PC-9 (cell line): Measurements from ENCODE around the gene CTIF. TPM values are rescaled to one million over a fixed set of nuclear protein-coding genes. Genes with fewer than 3 reads are reported as not detected.

Experiments
- BruUV-seq: library from RNA; stranded (reverse); fragments of 400-500 nt; replicated peaks from 2 replicates; lab custom pipeline; 2021; lab: Mats Ljungman, UMichigan
- CTCF ChIA-PET: fragments of 300-600 bp; sonication (Branson Sonifier 250); formaldehyde crosslinking; loops from one replicate; lab custom pipeline; 2022; ENCODE audit warnings: antibody characterized with exemption; lab: Charles Lee
- POLR2A ChIA-PET: fragments of 300-600 bp; sonication (Branson Sonifier 250); formaldehyde crosslinking; loops from one replicate; lab custom pipeline; 2022; ENCODE audit warnings: antibody characterized with exemption; ENCODE audit not compliant: unreplicated experiment; lab: Charles Lee
- DNase-seq, 2 experiments: peaks; one replicate each; pipeline versions ENCODE4 v3.0.0 to v3.0.0-alpha.2; 2015 to 2022; ENCODE audit warnings: mixed read lengths in 1 of 2
- H2AFZ ChIP-seq: fragments of 200-600 bp; sonication (generic); 2 replicates; pipeline ENCODE4 v1.8.1; 2017; ENCODE audit warnings: antibody characterized with exemption
- H3F3A ChIP-seq: fragments of 200-600 bp; sonication (generic); 2 replicates; pipeline ENCODE4 v1.8.1; 2017; ENCODE audit warnings: antibody characterized with exemption, mild to moderate bottlenecking, low read depth; ENCODE audit not compliant: insufficient read depth
- H3K27ac ChIP-seq: fragments of 200-600 bp; sonication (generic); 2 replicates; pipeline ENCODE4 v1.6.1; 2016; ENCODE audit warnings: mixed run types
- H3K27me3 ChIP-seq: fragments of 200-600 bp; sonication (generic); 2 replicates; pipeline ENCODE4 v1.6.1; 2016; ENCODE audit warnings: low read depth, mixed run types; ENCODE audit not compliant: insufficient read depth
- H3K36me3 ChIP-seq: fragments of 200-600 bp; sonication (generic); 2 replicates; pipeline ENCODE4 v1.6.1; 2016; ENCODE audit warnings: low read depth, mixed run types
- H3K4me1 ChIP-seq: fragments of 200-600 bp; sonication (generic); replicated peaks from 2 replicates; pipeline ENCODE4 v1.6.1; 2016; ENCODE audit warnings: mixed run types; ENCODE audit not compliant: insufficient read depth
- H3K4me2 ChIP-seq: fragments of 200-600 bp; sonication (generic); 2 replicates; pipeline ENCODE4 v1.6.1; 2017; ENCODE audit warnings: mixed run types
- H3K4me3 ChIP-seq: fragments of 200-600 bp; sonication (generic); 2 replicates; pipeline ENCODE4 v1.6.1; 2016; ENCODE audit warnings: mixed run types
- H3K79me2 ChIP-seq: fragments of 200-600 bp; sonication (generic); 2 replicates; pipeline ENCODE4 v1.6.1; 2017; ENCODE audit warnings: low read depth, mixed run types
- H3K9me2 ChIP-seq: fragments of 200-600 bp; sonication (generic); 2 replicates; pipeline ENCODE4 v1.8.1; 2017; ENCODE audit warnings: mild to moderate bottlenecking; ENCODE audit not compliant: insufficient read depth
- H3K9me3 ChIP-seq: fragments of 200-600 bp; sonication (generic); 2 replicates; pipeline ENCODE4 v1.8.1; 2016; ENCODE audit warnings: low read depth; ENCODE audit not compliant: insufficient read depth
- H4K20me1 ChIP-seq: fragments of 200-600 bp; sonication (generic); 2 replicates; pipeline ENCODE4 v1.8.1; 2017; ENCODE audit not compliant: insufficient read depth
- EZH2 ChIP-seq: fragments of 200-600 bp; sonication (generic); IDR thresholded peaks from 2 replicates; pipeline ENCODE4 v1.8.0; 2017; ENCODE audit warnings: antibody characterized with exemption, low read depth
- intact Hi-C: fragments of 100-400 bp; cut with micrococcal nuclease; formaldehyde crosslinking; loops from one replicate; pipeline ENCODE4 v1.10.0; 2022; ENCODE audit not compliant: unreplicated experiment
- total RNA-seq: library from RNA; stranded (reverse); gene quantifications from 2 replicates; pipeline ENCODE4 v1.2.3, GENCODE V29; 2021
- TF ChIP-seq, protein P1 (sequence below): fragments of 200-600 bp; sonication (generic); conservative IDR thresholded peaks from 2 replicates; pipeline ENCODE4 v1.6.1; 2017; ENCODE audit warnings: mixed run types, antibody characterized with exemption, mild to moderate bottlenecking, moderate library complexity

The CTIF gene
- total RNA-seq, 1 experiment from 2014 or later: 26.2 TPM

DNA sequence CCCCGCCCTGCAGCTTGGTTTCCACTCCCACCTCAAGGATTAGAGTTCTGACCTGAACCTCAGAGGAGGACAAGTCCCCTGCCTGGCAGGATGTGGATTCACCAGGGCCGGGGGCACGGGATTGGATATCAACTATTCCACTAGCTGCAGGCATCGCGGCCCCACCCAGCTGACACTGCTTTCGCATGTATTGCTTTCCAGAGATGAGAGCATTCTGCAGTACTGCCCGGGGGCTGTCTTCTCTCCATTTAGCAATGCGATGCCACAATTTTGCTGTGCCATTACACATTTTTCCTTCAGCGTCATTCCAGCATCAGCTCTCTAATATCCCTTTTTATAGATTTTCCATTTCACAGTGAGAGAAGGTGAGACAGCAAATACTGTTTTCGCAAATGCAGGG lies 42.0 kb downstream of the CTIF start:
- TF ChIP-seq EZH2: no peak
- TF ChIP-seq, protein P1, sequence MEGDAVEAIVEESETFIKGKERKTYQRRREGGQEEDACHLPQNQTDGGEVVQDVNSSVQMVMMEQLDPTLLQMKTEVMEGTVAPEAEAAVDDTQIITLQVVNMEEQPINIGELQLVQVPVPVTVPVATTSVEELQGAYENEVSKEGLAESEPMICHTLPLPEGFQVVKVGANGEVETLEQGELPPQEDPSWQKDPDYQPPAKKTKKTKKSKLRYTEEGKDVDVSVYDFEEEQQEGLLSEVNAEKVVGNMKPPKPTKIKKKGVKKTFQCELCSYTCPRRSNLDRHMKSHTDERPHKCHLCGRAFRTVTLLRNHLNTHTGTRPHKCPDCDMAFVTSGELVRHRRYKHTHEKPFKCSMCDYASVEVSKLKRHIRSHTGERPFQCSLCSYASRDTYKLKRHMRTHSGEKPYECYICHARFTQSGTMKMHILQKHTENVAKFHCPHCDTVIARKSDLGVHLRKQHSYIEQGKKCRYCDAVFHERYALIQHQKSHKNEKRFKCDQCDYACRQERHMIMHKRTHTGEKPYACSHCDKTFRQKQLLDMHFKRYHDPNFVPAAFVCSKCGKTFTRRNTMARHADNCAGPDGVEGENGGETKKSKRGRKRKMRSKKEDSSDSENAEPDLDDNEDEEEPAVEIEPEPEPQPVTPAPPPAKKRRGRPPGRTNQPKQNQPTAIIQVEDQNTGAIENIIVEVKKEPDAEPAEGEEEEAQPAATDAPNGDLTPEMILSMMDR: no peak
- ChIA-PET POLR2A (no interaction called here), CTCF (no interaction called here)
- Histone ChIP-seq H3K9me2 (no peaks in the 10 kb centered on the region), H3K4me1 (no peaks in the 10 kb centered on the region), H3K9me3 (no peaks in the 10 kb centered on the region), H3K4me3 (no peak overlapping the region), H3K27me3 (no peaks in the 10 kb centered on the region), H3K4me2 (no peak overlapping the region), H3F3A (no peaks in the 10 kb centered on the region), H3K27ac (no peak overlapping the region), H2AFZ (no peak overlapping the region), H3K79me2 (no peaks in the 10 kb centered on the region), H3K36me3 (no peaks in the 10 kb centered on the region), H4K20me1 (no peaks in the 10 kb centered on the region)
- BruUV-seq: no TSS peak
- intact Hi-C loops: no loop called here
- DNase-seq: no peak

DNA sequence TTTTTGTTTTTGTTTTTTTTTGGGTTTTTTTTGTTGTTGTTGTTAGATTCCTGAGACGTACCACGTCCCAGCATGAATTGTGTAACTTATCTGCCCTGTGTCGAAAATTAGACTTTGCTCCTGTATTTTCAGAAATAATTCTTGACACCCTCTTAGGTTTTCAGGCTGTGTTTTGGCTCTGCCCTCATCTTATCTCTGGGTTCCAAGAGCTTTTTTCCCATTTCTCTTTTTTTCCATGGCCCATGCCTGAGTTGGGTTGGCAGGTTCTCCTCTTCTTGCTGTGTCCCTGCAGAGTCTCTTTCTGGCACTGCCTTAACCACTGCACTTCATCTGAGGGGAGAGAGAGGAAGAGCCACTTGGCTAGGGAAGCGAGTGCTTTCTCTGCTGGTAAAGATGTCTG lies 42.4 kb downstream of the CTIF start:
- Histone ChIP-seq H3K27ac (no peak overlapping the region), H3K4me3 (no peak overlapping the region), H2AFZ (no peak overlapping the region), H3K9me3 (no peaks in the 10 kb centered on the region), H3F3A (no peaks in the 10 kb centered on the region), H3K79me2 (no peaks in the 10 kb centered on the region), H3K4me1 (no peaks in the 10 kb centered on the region), H4K20me1 (no peaks in the 10 kb centered on the region), H3K27me3 (no peaks in the 10 kb centered on the region), H3K4me2 (no peak overlapping the region), H3K36me3 (no peaks in the 10 kb centered on the region), H3K9me2 (no peaks in the 10 kb centered on the region)
- CTCF ChIA-PET: no interaction called here
- POLR2A ChIA-PET: no interaction called here
- TF ChIP-seq EZH2: no peak
- TF ChIP-seq, protein P1: no peak
- BruUV-seq: no TSS peak
- intact Hi-C loops: no loop called here
- no peak for DNase-seq

DNA sequence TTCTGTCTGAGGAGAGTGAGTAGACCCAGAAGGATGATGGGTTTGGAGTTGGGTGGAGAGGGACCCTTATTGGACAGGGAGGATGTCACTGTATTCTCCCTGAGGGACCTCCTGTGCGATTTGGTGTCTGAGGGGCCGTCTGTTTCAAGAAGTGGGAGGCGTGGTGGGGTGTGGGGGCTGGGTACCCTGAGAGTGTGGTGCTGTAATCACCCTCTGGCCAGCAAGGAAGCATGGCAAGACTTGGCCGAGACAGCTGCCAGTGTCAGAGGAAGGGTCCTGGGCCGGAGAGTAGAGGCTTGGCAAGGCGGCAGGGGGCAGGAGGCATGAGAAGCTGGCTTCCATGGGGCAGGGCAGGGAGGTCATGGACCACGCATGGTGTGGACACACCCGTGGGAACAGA lies 43.1 kb downstream of the CTIF start:
- intact Hi-C loops: no loop called here
- H4K20me1 ChIP-seq: no peaks in the 10 kb centered on the region
- no peak overlapping the region for H3K27ac ChIP-seq
- BruUV-seq: no TSS peak
- DNase-seq: no peak
- no peaks in the 10 kb centered on the region for H3K9me3 ChIP-seq
- CTCF ChIA-PET: no interaction called here
- H3K4me1 ChIP-seq: no peaks in the 10 kb centered on the region
- TF ChIP-seq EZH2: no peak
- TF ChIP-seq, protein P1: no peak
- no peaks in the 10 kb centered on the region for H3K9me2 ChIP-seq
- no peaks in the 10 kb centered on the region for H3K36me3 ChIP-seq
- no peaks in the 10 kb centered on the region for H3K79me2 ChIP-seq
- no peak overlapping the region for H3K4me3 ChIP-seq
- H3K4me2 ChIP-seq: no peak overlapping the region
- POLR2A ChIA-PET: no interaction called here
- no peak overlapping the region for H2AFZ ChIP-seq
- H3F3A ChIP-seq: no peaks in the 10 kb centered on the region
- no peaks in the 10 kb centered on the region for H3K27me3 ChIP-seq
